Prostate gland (tissue), 2 donors: ENCODE results near the gene GPR179.

Source experiments
- POLR2A ChIP-seq: fragments of 450-650 bp; IDR thresholded peaks from one replicate; pipeline ENCODE4 v1.6.1; 2016; ENCODE audit warnings: antibody characterized with exemption, mild to moderate bottlenecking
- POLR2AphosphoS5 ChIP-seq: sonication (generic); formaldehyde crosslinking; IDR thresholded peaks from one replicate; pipeline ENCODE4 v1.6.1; 2017; ENCODE audit warnings: antibody characterized with exemption
- TF ChIP-seq, protein P1 (sequence below), 4 experiments: fragments of 200-600 bp in 2 of 4; fragments of 450-650 bp in 2 of 4; sonication (generic) in 2 of 4; IDR thresholded peaks; 1 replicate in 3 of 4; 2 replicates in 1 of 4; pipeline ENCODE4 v1.5.1; 2016 to 2019; ENCODE audit warnings: antibody characterized with exemption in 4 of 4, mild to moderate bottlenecking in 2 of 4, moderate library complexity in 2 of 4

DNA sequence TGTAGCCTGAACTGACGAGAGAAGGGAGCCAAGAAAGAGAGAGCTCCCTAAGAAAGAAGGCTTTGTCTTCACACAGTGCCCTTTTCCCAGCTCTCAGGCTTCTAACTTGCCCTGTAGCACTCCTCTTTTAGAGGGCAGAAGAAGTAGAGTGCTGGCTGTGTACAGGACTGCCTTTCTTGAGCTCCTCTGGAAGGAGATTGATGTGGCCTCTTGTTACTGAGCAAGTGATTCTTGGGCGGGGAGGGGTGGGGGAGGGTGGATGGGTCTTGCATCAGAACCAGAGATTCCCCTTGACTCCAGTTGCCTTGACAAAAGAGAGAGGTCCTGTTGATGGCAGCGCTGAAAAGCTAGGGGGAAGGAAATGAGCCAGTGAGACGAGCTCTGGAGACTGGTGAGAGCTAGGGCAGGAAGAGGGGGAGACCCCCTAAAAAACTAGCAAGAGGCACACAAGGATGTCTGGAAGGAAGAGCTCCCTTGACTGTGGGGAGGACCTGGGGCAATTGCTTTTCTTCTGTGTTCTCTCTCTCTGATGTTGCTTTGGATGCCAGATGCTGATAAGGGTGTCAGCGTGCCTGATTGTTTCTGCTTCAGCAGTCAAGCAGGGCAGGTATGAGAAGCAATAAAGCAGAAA is 18.4 kb downstream of the GPR179 start:
- TF ChIP-seq POLR2AphosphoS5, result no peak
- TF ChIP-seq, protein P1, sequence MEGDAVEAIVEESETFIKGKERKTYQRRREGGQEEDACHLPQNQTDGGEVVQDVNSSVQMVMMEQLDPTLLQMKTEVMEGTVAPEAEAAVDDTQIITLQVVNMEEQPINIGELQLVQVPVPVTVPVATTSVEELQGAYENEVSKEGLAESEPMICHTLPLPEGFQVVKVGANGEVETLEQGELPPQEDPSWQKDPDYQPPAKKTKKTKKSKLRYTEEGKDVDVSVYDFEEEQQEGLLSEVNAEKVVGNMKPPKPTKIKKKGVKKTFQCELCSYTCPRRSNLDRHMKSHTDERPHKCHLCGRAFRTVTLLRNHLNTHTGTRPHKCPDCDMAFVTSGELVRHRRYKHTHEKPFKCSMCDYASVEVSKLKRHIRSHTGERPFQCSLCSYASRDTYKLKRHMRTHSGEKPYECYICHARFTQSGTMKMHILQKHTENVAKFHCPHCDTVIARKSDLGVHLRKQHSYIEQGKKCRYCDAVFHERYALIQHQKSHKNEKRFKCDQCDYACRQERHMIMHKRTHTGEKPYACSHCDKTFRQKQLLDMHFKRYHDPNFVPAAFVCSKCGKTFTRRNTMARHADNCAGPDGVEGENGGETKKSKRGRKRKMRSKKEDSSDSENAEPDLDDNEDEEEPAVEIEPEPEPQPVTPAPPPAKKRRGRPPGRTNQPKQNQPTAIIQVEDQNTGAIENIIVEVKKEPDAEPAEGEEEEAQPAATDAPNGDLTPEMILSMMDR (IDR thresholded peaks at IDR 0.05), result no peak
- no peak for TF ChIP-seq POLR2A
